ENCODE measurements around the gene TPX2.

Gene TPX2

GRCh38 chr20:31809661-31810060, 70.6 kb downstream of the TPX2 start:
- Histone ChIP-seq H3K4me2 (ENCODE audit: low read length) (no peak overlapping the region), H3K9ac (ENCODE audit: low read length) (no peak overlapping the region), H3K27ac (ENCODE audit: low read depth, low read length, poor library complexity, severe bottlenecking) (no peak overlapping the region), H3F3A (ENCODE audit: insufficient read depth, low read length) (no peaks in the 10 kb centered on the region), H4K20me1 (ENCODE audit: insufficient read depth, low read length) (no peaks in the 10 kb centered on the region), H3K9me3 (ENCODE audit: low read length) (no peaks in the 10 kb centered on the region), H3K36me3 (ENCODE audit: insufficient read depth, low read length) (peaks cover 19% of the 10 kb centered on the region; the same call in 1 of the 2 replicates), H3K9me2 (ENCODE audit: low read depth, low read length) (no peaks in the 10 kb centered on the region), H3K79me2 (ENCODE audit: insufficient read depth, low read length) (no peaks in the 10 kb centered on the region), H3K4me3 (ENCODE audit: low read depth, low read length, poor library complexity, severe bottlenecking) (no peak overlapping the region), H3K27me3 (ENCODE audit: insufficient read depth, low read length) (no peaks in the 10 kb centered on the region), H2AFZ (ENCODE audit: low read length) (no peak overlapping the region), H3K4me1 (ENCODE audit: insufficient read depth, low read length, severe bottlenecking) (no peaks in the 10 kb centered on the region)
- no peak for TF ChIP-seq EZH2 (IDR thresholded peaks at IDR 0.05; ENCODE audit: borderline replicate concordance, low read length)
- no peak for TF ChIP-seq CTCF (IDR thresholded peaks at IDR 0.05; ENCODE audit: low read length)

GRCh38 chr20:31811198-31811597, 72.1 kb downstream of the TPX2 start:
- no peak for TF ChIP-seq CTCF (IDR thresholded peaks at IDR 0.05; ENCODE audit: low read length)
- no peak for TF ChIP-seq EZH2 (IDR thresholded peaks at IDR 0.05; ENCODE audit: borderline replicate concordance, low read length)
- H3K4me2 ChIP-seq (ENCODE audit: low read length): no peak overlapping the region
- H3K36me3 ChIP-seq (ENCODE audit: insufficient read depth, low read length): peaks cover 10% of the 10 kb centered on the region; the same call in 1 of the 2 replicates
- H3K27ac ChIP-seq (ENCODE audit: low read depth, low read length, poor library complexity, severe bottlenecking): no peak overlapping the region
- no peak overlapping the region for H3K9ac ChIP-seq (ENCODE audit: low read length)
- H3K9me2 ChIP-seq (ENCODE audit: low read depth, low read length): no peaks in the 10 kb centered on the region
- no peaks in the 10 kb centered on the region for H3K27me3 ChIP-seq (ENCODE audit: insufficient read depth, low read length)
- no peaks in the 10 kb centered on the region for H4K20me1 ChIP-seq (ENCODE audit: insufficient read depth, low read length)
- H2AFZ ChIP-seq (ENCODE audit: low read length): no peak overlapping the region
- H3K4me3 ChIP-seq (ENCODE audit: low read depth, low read length, poor library complexity, severe bottlenecking): no peak overlapping the region
- no peaks in the 10 kb centered on the region for H3K9me3 ChIP-seq (ENCODE audit: low read length)
- no peaks in the 10 kb centered on the region for H3K4me1 ChIP-seq (ENCODE audit: insufficient read depth, low read length, severe bottlenecking)
- no peaks in the 10 kb centered on the region for H3F3A ChIP-seq (ENCODE audit: insufficient read depth, low read length)
- H3K79me2 ChIP-seq (ENCODE audit: insufficient read depth, low read length): no peaks in the 10 kb centered on the region

- H3K27me3 ChIP-seq (ENCODE audit: insufficient read depth, low read length): no peaks in the 10 kb centered on the region
- H2AFZ ChIP-seq (ENCODE audit: low read length): no peak overlapping the region
- no peaks in the 10 kb centered on the region for H3K79me2 ChIP-seq (ENCODE audit: insufficient read depth, low read length)
- H3K36me3 ChIP-seq (ENCODE audit: insufficient read depth, low read length): peaks cover 4% of the 10 kb centered on the region; the same call in 1 of the 2 replicates
- H3K9me3 ChIP-seq (ENCODE audit: low read length): no peaks in the 10 kb centered on the region
- H3K4me2 ChIP-seq (ENCODE audit: low read length): no peak overlapping the region
- no peaks in the 10 kb centered on the region for H3F3A ChIP-seq (ENCODE audit: insufficient read depth, low read length)
- H3K4me1 ChIP-seq (ENCODE audit: insufficient read depth, low read length, severe bottlenecking): no peaks in the 10 kb centered on the region
- H3K9me2 ChIP-seq (ENCODE audit: low read depth, low read length): no peaks in the 10 kb centered on the region
- H3K4me3 ChIP-seq (ENCODE audit: low read depth, low read length, poor library complexity, severe bottlenecking): no peak overlapping the region
- no peak overlapping the region for H3K9ac ChIP-seq (ENCODE audit: low read length)
- no peak for TF ChIP-seq EZH2 (IDR thresholded peaks at IDR 0.05; ENCODE audit: borderline replicate concordance, low read length)
- TF ChIP-seq CTCF (IDR thresholded peaks at IDR 0.05; ENCODE audit: low read length): no peak
- H3K27ac ChIP-seq (ENCODE audit: low read depth, low read length, poor library complexity, severe bottlenecking): no peak overlapping the region
- no peaks in the 10 kb centered on the region for H4K20me1 ChIP-seq (ENCODE audit: insufficient read depth, low read length)
These were observed 73.0 kb downstream of the TPX2 start for GRCh38 chr20:31811796-31812728.
